ENCODE results near the gene MYZAP.

MYZAP gene

GRCh38 chr15:57591822-57592367 is at the start of gene MYZAP:
Gene MYZAP, plus strand, starts transcription at chr15:57591904. Its CDS starts 131 bp downstream, at chr15:57592035.
- DNase-seq: peak; percentile 57

DNA sequence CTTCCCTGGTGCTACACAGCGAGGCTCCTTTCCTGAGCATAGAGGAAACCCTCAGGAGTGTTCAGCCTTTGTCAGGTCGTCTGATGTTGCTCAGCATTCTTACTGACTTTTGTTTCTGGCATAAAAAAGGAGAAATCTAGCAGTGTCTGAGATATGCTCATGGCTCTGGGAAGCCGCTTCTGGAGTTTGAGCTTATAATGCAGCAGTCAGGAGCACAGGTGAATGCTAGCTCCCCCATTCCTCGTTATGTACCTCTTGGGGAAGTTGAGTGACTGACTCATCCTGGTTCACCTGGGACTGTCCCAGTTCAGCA is 49.2 kb upstream of the MYZAP start:
- no peak for DNase-seq

DNA sequence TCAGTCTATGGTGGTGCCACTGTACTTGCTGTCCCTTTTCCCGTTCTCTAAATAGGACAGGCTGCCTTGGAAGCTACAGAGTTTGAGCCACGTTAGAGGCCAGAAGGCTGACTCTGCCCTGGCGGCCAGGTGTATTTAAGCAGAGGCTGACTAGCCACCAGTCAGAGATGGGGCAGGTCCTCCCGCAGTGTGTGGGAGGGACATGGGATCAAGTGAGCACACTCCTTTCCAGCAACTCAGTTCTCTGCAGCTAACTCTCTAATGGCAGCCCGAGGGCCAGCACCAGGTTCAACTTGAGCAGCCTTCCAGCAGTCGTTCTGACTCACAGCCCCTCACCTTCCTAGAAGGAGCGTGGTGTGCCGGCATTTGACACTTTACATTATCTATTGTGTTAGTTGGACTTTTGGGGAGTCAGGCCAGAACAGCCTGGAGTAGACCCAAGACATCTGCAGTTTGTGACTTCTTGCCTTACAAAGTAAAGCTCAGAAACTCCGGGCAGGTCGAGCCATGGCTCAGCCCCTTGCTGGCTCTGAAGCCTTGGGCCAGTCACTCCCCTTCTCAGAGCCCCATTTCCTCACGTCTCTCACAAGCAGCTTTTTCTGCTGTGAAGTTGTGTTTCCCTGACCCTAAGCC is 46.7 kb upstream of the MYZAP start:
- DNase-seq: no peak

DNA sequence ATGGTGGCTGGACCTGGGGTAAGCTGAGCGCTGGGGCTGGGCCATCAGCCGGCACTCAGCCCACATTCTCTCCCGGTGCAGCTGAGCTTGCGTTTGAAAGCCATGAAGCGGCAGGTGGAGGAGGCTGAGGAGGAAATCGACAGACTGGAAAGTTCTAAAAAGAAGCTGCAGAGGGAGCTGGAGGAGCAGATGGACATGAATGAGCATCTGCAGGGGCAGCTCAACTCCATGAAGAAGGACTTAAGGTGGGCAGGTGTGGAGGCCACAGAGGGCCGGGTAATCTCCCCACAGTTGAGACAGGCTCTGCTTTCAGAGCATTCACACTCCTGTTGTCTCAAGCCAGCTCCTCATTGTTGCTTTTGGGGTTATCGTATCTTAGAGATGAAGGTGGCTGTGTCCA is 45.7 kb upstream of the MYZAP start:
- DNase-seq: no peak

GRCh38 chr15:57547243-57547755 is 44.4 kb upstream of the MYZAP start:
- DNase-seq: no peak

- DNase-seq: no peak
These were observed 43.4 kb upstream of the MYZAP start for GRCh38 chr15:57548351-57548750.

- DNase-seq: no peak
These were observed 42.9 kb upstream of the MYZAP start for GRCh38 chr15:57548835-57549234.

GRCh38 chr15:57549935-57550334 is 41.8 kb upstream of the MYZAP start:
- no peak for DNase-seq

GRCh38 chr15:57550640-57551039 is 41.1 kb upstream of the MYZAP start:
- no peak for DNase-seq

DNA sequence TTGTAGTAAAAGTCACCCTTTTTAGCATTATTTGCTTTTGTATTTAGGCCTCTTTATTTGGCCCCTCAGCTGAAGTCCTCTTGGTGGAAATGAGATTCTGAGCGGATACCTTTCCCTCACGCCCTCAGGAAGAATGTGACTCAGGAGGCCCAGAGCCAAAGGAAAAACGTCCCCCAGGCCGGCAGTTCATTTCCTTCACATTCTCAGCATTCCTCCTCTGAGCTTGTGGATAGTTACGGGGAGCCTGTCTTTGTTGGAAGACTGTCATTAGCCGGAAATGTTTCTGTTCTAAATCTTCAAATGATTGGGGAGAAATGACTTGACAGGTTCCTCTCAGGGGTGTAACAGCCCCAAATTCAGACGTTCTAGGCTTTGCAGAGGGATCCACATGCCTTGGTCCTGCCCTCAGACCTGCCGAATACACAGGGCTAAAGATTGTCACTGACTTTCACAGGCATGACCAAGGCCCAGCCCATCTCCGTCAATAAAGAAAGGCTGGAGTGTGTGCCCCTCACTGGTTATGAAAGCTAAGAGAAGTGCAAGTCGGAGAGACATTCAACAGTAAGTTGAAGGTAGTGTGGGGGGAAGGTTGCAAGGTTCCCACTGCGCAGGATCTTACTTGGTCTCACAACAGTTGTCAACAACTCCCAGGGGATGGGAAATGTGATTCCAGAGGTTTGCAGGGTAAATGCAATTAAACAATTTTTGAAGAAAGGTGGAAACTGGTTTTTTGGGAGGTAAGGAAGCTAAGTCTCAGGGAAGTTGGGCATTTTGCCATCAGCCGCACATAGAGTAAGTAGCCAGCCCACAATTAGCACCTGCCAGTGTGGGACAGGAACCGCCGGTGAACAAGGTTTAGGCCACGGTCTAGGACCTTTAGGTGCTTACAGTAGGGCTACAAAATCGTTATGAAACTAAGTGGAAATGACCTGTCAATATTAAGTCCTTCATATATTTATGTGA is 39.7 kb upstream of the MYZAP start:
- no peak for DNase-seq

DNA sequence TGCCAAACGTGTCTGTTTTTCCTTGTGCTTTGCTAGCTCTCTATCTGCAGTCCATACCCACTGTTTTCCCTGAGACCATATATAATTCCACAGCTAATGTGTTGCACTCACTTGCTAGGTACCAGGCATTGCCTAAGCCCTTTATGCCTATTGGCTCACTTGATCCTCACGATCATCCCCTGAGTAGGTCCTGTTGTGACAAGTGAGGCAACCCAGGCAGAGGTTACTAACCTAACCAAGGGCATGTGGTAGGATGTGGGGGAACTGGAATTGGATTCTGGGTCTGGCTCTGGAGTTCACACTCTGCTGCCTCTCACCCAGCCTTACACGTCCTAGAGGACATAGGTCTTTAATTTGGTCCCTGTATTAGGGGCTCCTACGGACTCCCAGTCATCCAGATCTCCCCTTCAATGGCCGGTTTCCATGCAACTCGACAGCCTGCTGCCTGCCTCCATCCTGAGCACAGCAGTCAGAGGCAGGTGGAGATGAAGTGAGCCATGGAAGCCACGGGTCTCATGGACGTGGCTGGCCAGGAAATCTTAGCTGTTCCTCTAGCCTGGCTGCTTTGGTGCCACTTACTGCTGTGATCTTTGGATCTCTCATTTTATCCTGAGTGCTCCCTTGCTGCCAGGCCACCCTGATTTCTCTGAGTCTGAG is 38.9 kb upstream of the MYZAP start:
- DNase-seq: no peak

DNA sequence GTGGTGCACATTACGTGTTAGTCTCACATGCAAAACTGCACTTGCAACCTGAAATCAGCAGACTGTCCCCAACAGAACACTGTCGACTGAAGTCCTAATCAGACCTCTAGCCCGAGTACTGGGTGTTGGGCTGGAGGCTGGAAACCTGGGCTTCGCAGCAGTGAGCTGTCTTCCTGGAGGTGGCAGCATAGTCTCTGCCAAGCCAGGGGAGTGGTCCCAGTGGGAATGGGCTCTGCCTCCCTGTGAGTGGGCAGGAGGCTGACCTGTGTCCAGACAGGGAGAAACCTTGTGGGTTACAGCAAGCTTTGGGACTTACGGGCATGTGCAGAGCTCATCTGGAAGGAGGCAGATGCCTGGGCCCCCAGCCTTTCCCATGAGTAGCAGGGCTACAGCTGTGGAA is 38.2 kb upstream of the MYZAP start:
- no peak for DNase-seq

DNA sequence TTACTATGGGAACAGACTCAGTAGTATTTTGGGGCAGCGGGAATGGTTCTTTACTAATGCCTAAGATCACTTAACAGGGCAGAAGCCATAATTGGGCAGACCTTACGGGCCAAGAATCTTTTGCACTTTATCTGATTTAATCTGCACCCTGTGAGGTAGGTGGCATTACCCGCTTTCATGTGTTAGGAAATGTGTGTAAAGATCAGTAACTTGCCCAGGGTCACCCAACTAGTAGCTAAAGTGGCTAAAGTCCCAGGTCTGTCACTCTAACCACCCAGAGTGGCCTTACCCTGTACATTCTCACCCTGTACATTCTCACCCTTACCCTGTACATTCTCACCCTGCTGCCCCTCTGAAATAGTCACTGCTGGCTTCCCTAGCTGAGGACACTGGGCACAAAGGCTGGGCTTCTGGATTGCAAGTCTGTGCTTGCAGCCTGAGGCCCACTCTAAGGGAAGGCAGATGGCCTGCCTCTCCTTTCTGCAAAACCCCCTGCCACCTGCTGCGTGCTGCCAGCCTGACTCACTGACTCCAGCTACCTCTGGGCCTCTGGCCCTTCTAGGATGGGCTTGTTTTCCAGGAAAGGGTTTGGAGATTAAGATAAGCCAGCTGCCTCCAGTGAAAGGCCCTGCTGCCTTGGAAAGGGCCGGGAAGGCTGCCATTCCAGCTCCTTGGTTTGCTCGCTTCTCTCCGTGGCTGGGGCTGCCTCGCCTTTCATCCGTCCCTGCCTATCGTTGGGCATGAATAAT is 37.5 kb upstream of the MYZAP start:
- no peak for DNase-seq

DNA sequence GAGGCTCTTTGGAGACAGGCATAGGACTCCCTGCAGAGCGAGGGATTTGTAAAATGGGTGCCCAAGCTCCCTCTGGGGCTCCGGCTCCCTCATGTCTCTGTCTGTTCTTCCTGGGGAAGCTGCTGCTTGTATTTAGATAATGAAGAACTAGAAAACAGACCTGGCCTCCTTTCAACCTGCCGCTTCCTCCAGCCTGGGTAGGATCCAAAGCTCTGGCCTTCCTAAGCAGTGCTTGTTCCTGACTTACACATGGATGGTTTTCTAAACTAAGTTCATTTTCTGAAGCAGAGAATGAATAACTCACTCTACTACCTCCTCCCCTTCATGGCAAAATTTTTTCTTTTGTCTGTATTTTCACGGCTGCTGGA is 36.9 kb upstream of the MYZAP start:
- DNase-seq: no peak

GRCh38 chr15:57555270-57555669 is 36.4 kb upstream of the MYZAP start:
- DNase-seq: no peak

DNA sequence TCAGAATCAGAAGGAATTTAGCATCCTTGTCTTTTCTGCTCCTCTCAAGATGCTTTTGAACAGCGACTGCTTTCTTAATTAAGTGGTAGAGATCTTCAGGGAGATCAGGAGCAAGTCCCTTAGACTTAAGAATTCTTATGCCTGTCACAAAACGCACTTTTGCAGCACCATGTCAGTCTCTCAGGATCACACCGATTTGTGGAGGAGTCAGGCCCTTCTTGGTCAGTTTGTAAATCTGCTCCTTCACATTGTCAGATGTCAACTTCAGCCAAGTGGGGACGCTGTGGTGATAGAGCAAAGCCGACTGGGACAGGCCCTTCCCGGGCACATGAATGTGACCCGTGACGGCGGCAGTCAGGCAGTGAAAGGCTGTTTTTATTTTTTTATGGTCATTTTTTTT is 35.7 kb upstream of the MYZAP start:
- no peak for DNase-seq

DNA sequence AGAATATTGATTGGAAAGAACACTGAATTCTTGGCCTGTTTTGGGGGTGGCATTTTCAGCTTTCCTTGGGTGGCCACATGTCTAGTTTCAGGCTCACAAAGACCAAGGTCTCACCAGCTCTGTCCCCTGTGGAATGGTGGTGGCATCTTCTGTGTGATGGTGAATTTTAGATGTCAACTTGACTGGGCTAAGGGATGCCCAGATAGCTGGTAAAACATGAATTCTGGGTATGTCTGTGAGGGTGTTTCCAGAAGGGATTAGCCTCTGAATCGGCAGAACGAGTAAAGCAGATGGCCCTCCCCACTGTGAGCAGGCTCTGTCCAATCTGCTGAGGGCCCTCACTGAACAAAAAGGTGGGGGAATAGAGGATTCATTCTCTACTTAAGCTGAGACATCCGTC is 34.4 kb upstream of the MYZAP start:
- no peak for DNase-seq

GRCh38 chr15:57557810-57558209 is 33.9 kb upstream of the MYZAP start:
- no peak for DNase-seq

DNA sequence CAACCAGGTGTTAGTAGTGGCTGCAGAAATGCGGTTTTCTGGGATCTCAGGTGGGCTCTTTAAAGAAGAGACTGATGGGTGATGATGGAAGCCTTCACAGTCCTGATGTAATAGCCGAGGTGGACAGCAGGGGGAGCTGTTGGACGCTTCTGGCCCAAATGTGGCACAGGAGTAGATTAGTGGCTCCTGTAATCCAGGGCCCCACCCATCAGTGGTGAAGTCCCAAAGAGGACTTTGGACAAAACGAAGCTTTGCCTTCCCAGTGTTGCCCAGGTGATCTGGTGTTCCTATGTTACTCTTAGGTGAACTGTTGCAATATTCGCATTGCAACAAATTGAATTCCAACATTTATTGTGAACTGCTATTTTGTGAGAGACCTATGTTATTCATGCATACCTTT is 31.8 kb upstream of the MYZAP start:
- DNase-seq: peak; percentile 89

GRCh38 chr15:57561041-57561711 is 30.5 kb upstream of the MYZAP start:
- peak; percentile 77 for DNase-seq

- no peak for DNase-seq
These were observed 29.4 kb upstream of the MYZAP start for GRCh38 chr15:57562196-57562769.

GRCh38 chr15:57563416-57563815 is 28.3 kb upstream of the MYZAP start:
- DNase-seq: no peak
